Measurements from ENCODE around the gene FAN1.

Gene FAN1

DNA sequence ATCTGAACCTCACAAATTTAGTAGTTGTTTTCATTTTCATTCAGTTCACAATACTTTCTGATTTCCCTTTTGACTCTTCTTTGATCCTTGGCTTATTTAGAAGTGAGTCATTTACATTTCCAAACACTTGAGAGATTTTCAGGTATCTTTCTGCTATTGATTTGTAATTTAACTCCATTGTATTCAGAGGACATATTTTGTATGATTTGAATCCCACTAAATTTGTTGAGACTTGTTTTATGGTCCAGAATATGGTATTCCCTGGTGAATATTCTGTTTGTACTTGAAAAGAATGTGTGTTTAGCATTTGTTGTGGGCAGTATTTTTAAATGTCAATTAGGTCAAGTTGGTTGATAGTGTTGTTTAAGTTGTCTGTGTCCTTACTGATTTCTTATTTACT, 29.6 kb downstream of the FAN1 start:
- Mint-ChIP-seq H3K36me3 (ENCODE audit: low read depth) (peaks cover 88% of the 10 kb centered on the region), H3K4me1 (no peaks in the 10 kb centered on the region), H3K27ac (no peak overlapping the region), H3K9me3 (no peaks in the 10 kb centered on the region), H3K4me3 (no peak overlapping the region), H3K27me3 (ENCODE audit: low read depth, poor library complexity) (peaks cover 1% of the 10 kb centered on the region)
- no peak for DNase-seq
- TF ChIP-seq, protein P1, sequence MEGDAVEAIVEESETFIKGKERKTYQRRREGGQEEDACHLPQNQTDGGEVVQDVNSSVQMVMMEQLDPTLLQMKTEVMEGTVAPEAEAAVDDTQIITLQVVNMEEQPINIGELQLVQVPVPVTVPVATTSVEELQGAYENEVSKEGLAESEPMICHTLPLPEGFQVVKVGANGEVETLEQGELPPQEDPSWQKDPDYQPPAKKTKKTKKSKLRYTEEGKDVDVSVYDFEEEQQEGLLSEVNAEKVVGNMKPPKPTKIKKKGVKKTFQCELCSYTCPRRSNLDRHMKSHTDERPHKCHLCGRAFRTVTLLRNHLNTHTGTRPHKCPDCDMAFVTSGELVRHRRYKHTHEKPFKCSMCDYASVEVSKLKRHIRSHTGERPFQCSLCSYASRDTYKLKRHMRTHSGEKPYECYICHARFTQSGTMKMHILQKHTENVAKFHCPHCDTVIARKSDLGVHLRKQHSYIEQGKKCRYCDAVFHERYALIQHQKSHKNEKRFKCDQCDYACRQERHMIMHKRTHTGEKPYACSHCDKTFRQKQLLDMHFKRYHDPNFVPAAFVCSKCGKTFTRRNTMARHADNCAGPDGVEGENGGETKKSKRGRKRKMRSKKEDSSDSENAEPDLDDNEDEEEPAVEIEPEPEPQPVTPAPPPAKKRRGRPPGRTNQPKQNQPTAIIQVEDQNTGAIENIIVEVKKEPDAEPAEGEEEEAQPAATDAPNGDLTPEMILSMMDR (IDR thresholded peaks at IDR 0.05): no peak

DNA sequence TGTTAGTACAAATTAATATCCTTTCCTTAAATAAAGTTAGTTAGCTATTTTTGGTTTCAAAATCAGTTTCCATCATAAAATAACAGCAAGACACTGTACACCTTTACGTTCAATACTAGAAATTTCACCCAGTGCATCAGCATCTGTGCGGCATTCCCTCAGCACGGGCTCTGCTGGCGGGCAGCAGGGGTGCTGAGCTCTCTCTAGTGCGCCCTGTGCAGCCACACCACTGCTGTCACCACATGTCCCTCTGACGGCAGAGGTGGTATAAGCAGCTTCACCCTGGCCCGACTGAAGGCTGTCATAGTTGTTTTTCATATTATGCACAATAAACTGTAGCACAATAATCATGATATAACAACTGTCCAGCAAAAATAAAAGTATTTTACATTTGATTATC, 35.4 kb downstream of the FAN1 start:
- peaks cover 81% of the 10 kb centered on the region for H3K36me3 Mint-ChIP-seq (ENCODE audit: low read depth)
- no peak overlapping the region for H3K4me3 Mint-ChIP-seq
- TF ChIP-seq, protein P1 (IDR thresholded peaks at IDR 0.05): no peak
- H3K27me3 Mint-ChIP-seq (ENCODE audit: low read depth, poor library complexity): no peaks in the 10 kb centered on the region
- H3K4me1 Mint-ChIP-seq: no peaks in the 10 kb centered on the region
- H3K27ac Mint-ChIP-seq: no peak overlapping the region
- DNase-seq: no peak
- H3K9me3 Mint-ChIP-seq: no peaks in the 10 kb centered on the region

- H3K27ac Mint-ChIP-seq: no peak overlapping the region
- no peak overlapping the region for H3K4me3 Mint-ChIP-seq
- no peaks in the 10 kb centered on the region for H3K9me3 Mint-ChIP-seq
- H3K36me3 Mint-ChIP-seq (ENCODE audit: low read depth): peaks cover 79% of the 10 kb centered on the region
- no peaks in the 10 kb centered on the region for H3K27me3 Mint-ChIP-seq (ENCODE audit: low read depth, poor library complexity)
- DNase-seq: no peak
- H3K4me1 Mint-ChIP-seq: no peaks in the 10 kb centered on the region
- TF ChIP-seq, protein P1 (IDR thresholded peaks at IDR 0.05): no peak
Measured at GRCh38 chr15:30940359-30940758, 36.6 kb downstream of the FAN1 start.

GRCh38 chr15:30941520-30941919, 37.8 kb downstream of the FAN1 start:
- TF ChIP-seq, protein P1 (IDR thresholded peaks at IDR 0.05): no peak
- Mint-ChIP-seq H3K27ac (peak overlapping the region; percentile 82), H3K36me3 (ENCODE audit: low read depth) (peaks cover 78% of the 10 kb centered on the region), H3K4me1 (no peaks in the 10 kb centered on the region), H3K9me3 (no peaks in the 10 kb centered on the region), H3K4me3 (no peak overlapping the region), H3K27me3 (ENCODE audit: low read depth, poor library complexity) (no peaks in the 10 kb centered on the region)
- no peak for DNase-seq

GRCh38 chr15:30943654-30944335, 40.1 kb downstream of the FAN1 start:
- Mint-ChIP-seq H3K36me3 (ENCODE audit: low read depth) (peaks cover 79% of the 10 kb centered on the region), H3K27me3 (ENCODE audit: low read depth, poor library complexity) (no peaks in the 10 kb centered on the region), H3K4me3 (no peak overlapping the region), H3K4me1 (no peaks in the 10 kb centered on the region), H3K9me3 (peaks cover 3% of the 10 kb centered on the region), H3K27ac (peak overlapping the region; percentile 48)
- DNase-seq: no peak
- TF ChIP-seq, protein P1 (IDR thresholded peaks at IDR 0.05): no peak

- Mint-ChIP-seq H3K27ac (no peak overlapping the region), H3K36me3 (ENCODE audit: low read depth) (peaks cover 92% of the 10 kb centered on the region), H3K27me3 (ENCODE audit: low read depth, poor library complexity) (no peaks in the 10 kb centered on the region), H3K9me3 (peaks cover 18% of the 10 kb centered on the region), H3K4me1 (no peaks in the 10 kb centered on the region), H3K4me3 (no peak overlapping the region)
- no peak for DNase-seq
- TF ChIP-seq, protein P1 (IDR thresholded peaks at IDR 0.05): no peak
Measured at GRCh38 chr15:30953183-30953582, 49.5 kb downstream of the FAN1 start.

All from nephron progenitor cell (in vitro differentiated cells).